Calu3 (cell line): Measurements from ENCODE around the gene P2RY12. TPM values are rescaled to one million over a fixed set of nuclear protein-coding genes. Genes with fewer than 3 reads are reported as not detected.

Experiments
- BruUV-seq: library from RNA; stranded (reverse); fragments of 400-500 nt; replicated peaks from 2 replicates; lab custom pipeline; 2021; lab: Mats Ljungman, UMichigan
- CTCF ChIA-PET: fragments of 300-600 bp; sonication (Branson Sonifier 250); formaldehyde crosslinking; loops from one replicate; lab custom pipeline; 2022; ENCODE audit warnings: antibody characterized with exemption; lab: Charles Lee
- DNase-seq: peaks from one replicate; pipeline ENCODE4 v3.0.0; 2022
- H3K27ac Mint-ChIP-seq: one replicate; pipeline ENCODE4 v1.8.0; 2022; ENCODE audit warnings: mixed read lengths; ENCODE audit not compliant: unreplicated experiment
- H3K27me3 Mint-ChIP-seq: one replicate; pipeline ENCODE4 v1.8.0; 2022; ENCODE audit warnings: mixed read lengths; ENCODE audit not compliant: unreplicated experiment
- H3K36me3 Mint-ChIP-seq: one replicate; pipeline ENCODE4 v1.8.0; 2022; ENCODE audit warnings: mild to moderate bottlenecking, moderate library complexity, mixed read lengths; ENCODE audit not compliant: insufficient read depth, unreplicated experiment
- H3K4me1 Mint-ChIP-seq: one replicate; pipeline ENCODE4 v1.8.0; 2022; ENCODE audit warnings: mild to moderate bottlenecking, low read depth, mixed read lengths; ENCODE audit not compliant: unreplicated experiment
- H3K4me3 Mint-ChIP-seq: one replicate; pipeline ENCODE4 v1.8.0; 2022; ENCODE audit warnings: mild to moderate bottlenecking, low read depth, moderate library complexity, mixed read lengths; ENCODE audit not compliant: unreplicated experiment
- H3K9me3 Mint-ChIP-seq: one replicate; pipeline ENCODE4 v1.8.0; 2022; ENCODE audit warnings: low read depth, mixed read lengths; ENCODE audit not compliant: unreplicated experiment
- intact Hi-C: fragments of 100-400 bp; cut with micrococcal nuclease; formaldehyde crosslinking; loops from one replicate; pipeline ENCODE4 v1.10.0; 2022; ENCODE audit not compliant: unreplicated experiment
- total RNA-seq: library from RNA; stranded (reverse); gene quantifications from 2 replicates; pipeline ENCODE4 v1.2.3, GENCODE V29; 2022
- TF ChIP-seq, protein P1 (sequence below): fragments of 200-600 bp; IDR thresholded peaks from one replicate; pipeline ENCODE4 v1.8.0; 2022; ENCODE audit warnings: antibody characterized with exemption; ENCODE audit not compliant: unreplicated experiment

Gene P2RY12
- total RNA-seq, 1 experiment from 2014 or later: not detected

DNA sequence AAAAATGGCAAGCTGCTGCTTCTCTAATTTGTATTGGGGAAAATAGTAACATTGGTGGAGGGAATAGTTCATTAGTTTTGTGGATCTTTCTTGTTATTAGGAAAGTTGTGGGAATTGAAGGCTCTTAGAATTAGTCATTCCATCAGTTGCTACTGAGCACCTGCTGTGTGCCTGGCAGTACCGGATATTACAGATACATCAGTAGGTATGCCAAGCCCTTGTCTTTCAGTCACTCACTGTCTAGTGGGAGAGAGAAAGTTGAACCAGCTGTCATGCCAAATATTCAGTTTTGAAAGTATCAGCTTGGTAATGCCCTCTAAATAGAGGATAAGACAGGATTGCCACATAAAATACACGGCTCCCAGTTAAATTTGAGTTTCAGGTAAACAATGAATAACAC lies 43.8 kb upstream of the P2RY12 start:
- Mint-ChIP-seq H3K4me1 (peaks cover 39% of the 10 kb centered on the region), H3K9me3 (peaks cover 2% of the 10 kb centered on the region), H3K27me3 (no peaks in the 10 kb centered on the region), H3K4me3 (no peak overlapping the region), H3K27ac (no peak overlapping the region), H3K36me3 (no peaks in the 10 kb centered on the region)
- TF ChIP-seq, protein P1, sequence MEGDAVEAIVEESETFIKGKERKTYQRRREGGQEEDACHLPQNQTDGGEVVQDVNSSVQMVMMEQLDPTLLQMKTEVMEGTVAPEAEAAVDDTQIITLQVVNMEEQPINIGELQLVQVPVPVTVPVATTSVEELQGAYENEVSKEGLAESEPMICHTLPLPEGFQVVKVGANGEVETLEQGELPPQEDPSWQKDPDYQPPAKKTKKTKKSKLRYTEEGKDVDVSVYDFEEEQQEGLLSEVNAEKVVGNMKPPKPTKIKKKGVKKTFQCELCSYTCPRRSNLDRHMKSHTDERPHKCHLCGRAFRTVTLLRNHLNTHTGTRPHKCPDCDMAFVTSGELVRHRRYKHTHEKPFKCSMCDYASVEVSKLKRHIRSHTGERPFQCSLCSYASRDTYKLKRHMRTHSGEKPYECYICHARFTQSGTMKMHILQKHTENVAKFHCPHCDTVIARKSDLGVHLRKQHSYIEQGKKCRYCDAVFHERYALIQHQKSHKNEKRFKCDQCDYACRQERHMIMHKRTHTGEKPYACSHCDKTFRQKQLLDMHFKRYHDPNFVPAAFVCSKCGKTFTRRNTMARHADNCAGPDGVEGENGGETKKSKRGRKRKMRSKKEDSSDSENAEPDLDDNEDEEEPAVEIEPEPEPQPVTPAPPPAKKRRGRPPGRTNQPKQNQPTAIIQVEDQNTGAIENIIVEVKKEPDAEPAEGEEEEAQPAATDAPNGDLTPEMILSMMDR: no peak
- intact Hi-C loops: no loop called here
- CTCF ChIA-PET: no interaction called here
- DNase-seq: no peak
- BruUV-seq: no TSS peak

DNA sequence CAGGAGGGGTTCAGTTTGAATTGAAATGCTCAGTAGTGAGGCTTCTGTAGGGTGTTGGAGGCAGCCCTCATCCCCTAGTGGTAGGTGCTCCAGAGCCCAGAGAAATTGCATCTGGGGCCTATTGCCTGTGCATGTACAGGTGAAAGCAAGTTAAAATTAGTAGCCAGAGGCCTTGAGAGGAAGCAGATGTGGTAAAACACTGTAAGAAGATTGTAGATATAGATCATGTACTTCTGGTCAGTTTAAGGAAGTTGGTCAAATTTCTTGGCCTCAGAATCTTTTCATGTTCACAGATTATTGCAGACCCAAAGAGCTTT lies 41.7 kb upstream of the P2RY12 start:
- BruUV-seq: no TSS peak
- peak; percentile 12 for DNase-seq
- TF ChIP-seq, protein P1: peak; percentile 30
- Mint-ChIP-seq H3K27me3 (no peaks in the 10 kb centered on the region), H3K4me3 (no peak overlapping the region), H3K9me3 (peaks cover 3% of the 10 kb centered on the region), H3K27ac (no peak overlapping the region), H3K36me3 (no peaks in the 10 kb centered on the region), H3K4me1 (peaks cover 18% of the 10 kb centered on the region)
- intact Hi-C loops: no loop called here
- CTCF ChIA-PET: interaction anchor here (1.2 kb wide), 1 partner anchor 413 kb away, joined by 3 read pairs; no protein-coding TSS in a partner anchor

DNA sequence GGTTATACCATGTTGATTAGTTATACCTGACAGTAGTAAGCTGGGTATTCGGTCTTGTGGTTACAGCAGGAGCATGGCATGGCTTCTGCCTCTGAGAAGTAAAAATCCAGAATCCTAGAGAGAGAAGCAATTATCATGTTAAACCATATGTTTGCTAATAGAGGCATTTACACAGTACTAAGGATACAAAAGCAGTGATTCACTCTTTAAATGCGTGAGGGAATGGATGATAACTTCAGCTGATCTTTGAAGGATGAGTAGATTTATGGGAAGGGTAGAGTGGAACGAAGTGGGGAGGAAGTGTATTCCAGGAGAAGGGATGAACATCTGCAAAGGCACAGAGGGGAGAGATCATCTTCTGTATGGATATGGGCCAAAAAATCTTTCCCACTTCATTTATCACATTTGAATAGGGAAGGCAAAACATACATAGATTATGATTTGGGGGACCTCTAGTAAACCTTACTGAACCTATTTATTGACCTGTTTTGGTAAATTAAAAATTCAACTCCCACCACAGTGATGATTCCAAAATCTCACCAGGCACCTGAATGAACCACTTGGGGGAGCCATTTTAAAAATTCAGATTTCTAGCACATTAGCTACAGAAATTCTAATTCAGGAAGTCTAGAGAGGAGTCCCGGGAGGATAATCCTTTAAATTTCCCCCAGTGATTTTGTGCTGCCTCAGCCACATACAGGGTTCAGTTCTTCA lies 41.2 kb upstream of the P2RY12 start:
- no peak for DNase-seq
- H3K4me3 Mint-ChIP-seq: no peak overlapping the region
- TF ChIP-seq, protein P1: peak; percentile 80
- H3K9me3 Mint-ChIP-seq: peaks cover 3% of the 10 kb centered on the region
- no peaks in the 10 kb centered on the region for H3K36me3 Mint-ChIP-seq
- BruUV-seq: no TSS peak
- peaks cover 13% of the 10 kb centered on the region for H3K4me1 Mint-ChIP-seq
- CTCF ChIA-PET: interaction anchor here (1.2 kb wide), 1 partner anchor 413 kb away, joined by 3 read pairs; no protein-coding TSS in a partner anchor
- no peak overlapping the region for H3K27ac Mint-ChIP-seq
- H3K27me3 Mint-ChIP-seq: no peaks in the 10 kb centered on the region
- intact Hi-C loops: no loop called here

- Mint-ChIP-seq H3K36me3 (no peaks in the 10 kb centered on the region), H3K27ac (no peak overlapping the region), H3K9me3 (peaks cover 2% of the 10 kb centered on the region), H3K27me3 (no peaks in the 10 kb centered on the region), H3K4me3 (no peak overlapping the region), H3K4me1 (peaks cover 12% of the 10 kb centered on the region)
- DNase-seq: no peak
- intact Hi-C loops: no loop called here
- CTCF ChIA-PET: interaction anchor here (0.7 to 1.3 kb wide), 5 partner anchors 16 to 462 kb away, joined by 3 to 6 read pairs (median 4); no protein-coding TSS in a partner anchor
- TF ChIP-seq, protein P1: no peak
- no TSS peak for BruUV-seq
These were observed 38.5 kb upstream of the P2RY12 start for GRCh38 chr3:151423091-151423490.
